SK-N-SH treated with all-trans-retinoic acid at 6 μM for 48 hours (cell line): ENCODE data around the gene ULK4.

Experiments
- ATAC-seq: fragments of 200-7000 bp; cut with Tn5 transposase; 3 replicates; pipeline ENCODE4 v1.9.1; 2020; ENCODE audit warnings: mild to moderate bottlenecking, moderate library complexity
- ARNTL ChIP-seq: fragments of 450-650 bp; formaldehyde crosslinking; IDR thresholded peaks from 2 replicates; pipeline ENCODE4 v1.5.0; 2020; ENCODE audit warnings: low read depth, mild to moderate bottlenecking, moderate library complexity, borderline replicate concordance
- BACH2 ChIP-seq: fragments of 250-450 bp; sonication (Bioruptor Pico); IDR thresholded peaks from 2 replicates; pipeline ENCODE4 v1.9.0; 2021; ENCODE audit warnings: mild to moderate bottlenecking, borderline replicate concordance
- CREB5 ChIP-seq: fragments of 250-450 bp; sonication (Bioruptor Pico); IDR thresholded peaks from 2 replicates; pipeline ENCODE4 v1.5.1; 2020; ENCODE audit warnings: low read depth, mild to moderate bottlenecking, moderate library complexity
- CSDC2 ChIP-seq: fragments of 250-450 bp; sonication (Bioruptor Pico); IDR thresholded peaks from 2 replicates; pipeline ENCODE4 v1.5.0; 2020; ENCODE audit warnings: mild to moderate bottlenecking, moderate library complexity
- CSRNP3 ChIP-seq: fragments of 250-450 bp; sonication (Bioruptor Pico); IDR thresholded peaks from 2 replicates; pipeline ENCODE4 v1.5.1; 2021; ENCODE audit warnings: mild to moderate bottlenecking, moderate library complexity
- GLIS3 ChIP-seq: fragments of 250-450 bp; sonication (Bioruptor Pico); IDR thresholded peaks from 2 replicates; pipeline ENCODE4 v1.5.0; 2020; ENCODE audit warnings: mild to moderate bottlenecking, moderate library complexity
- ISL1 ChIP-seq: fragments of 250-450 bp; sonication (Bioruptor Pico); IDR thresholded peaks from 2 replicates; pipeline ENCODE4 v2.1.2; 2022; ENCODE audit warnings: mild to moderate bottlenecking, moderate library complexity
- OSR1 ChIP-seq: fragments of 250-450 bp; sonication (Bioruptor Pico); IDR thresholded peaks from 2 replicates; pipeline ENCODE4 v1.8.0; 2022; ENCODE audit warnings: moderate library complexity, mild to moderate bottlenecking, inconsistent platforms
- PATZ1 ChIP-seq: fragments of 250-450 bp; sonication (Bioruptor Pico); IDR thresholded peaks from 2 replicates; pipeline ENCODE4 v1.8.0; 2020; ENCODE audit warnings: mild to moderate bottlenecking, moderate library complexity, borderline replicate concordance
- POU6F1 ChIP-seq: fragments of 250-450 bp; sonication (Bioruptor Pico); IDR thresholded peaks from 2 replicates; pipeline ENCODE4 v1.8.0; 2021; ENCODE audit warnings: low read depth, mild to moderate bottlenecking, moderate library complexity, borderline replicate concordance
- PPARA ChIP-seq: fragments of 250-450 bp; sonication (Bioruptor Pico); IDR thresholded peaks from 2 replicates; pipeline ENCODE4 v1.5.0; 2020; ENCODE audit warnings: mild to moderate bottlenecking, borderline replicate concordance
- RARB ChIP-seq: fragments of 250-450 bp; sonication (Bioruptor Pico); IDR thresholded peaks from 2 replicates; pipeline ENCODE4 v1.8.0; 2021; ENCODE audit warnings: mild to moderate bottlenecking, moderate library complexity
- TCF4 ChIP-seq: fragments of 250-450 bp; sonication (Bioruptor Pico); IDR thresholded peaks from 2 replicates; pipeline ENCODE4 v1.8.0; 2021; ENCODE audit warnings: mild to moderate bottlenecking, moderate library complexity, borderline replicate concordance
- TOX ChIP-seq: fragments of 250-450 bp; sonication (Bioruptor Pico); IDR thresholded peaks from 2 replicates; pipeline ENCODE4 v1.8.0; 2021; ENCODE audit warnings: mild to moderate bottlenecking, moderate library complexity, borderline replicate concordance
- ZC3H10 ChIP-seq: fragments of 250-450 bp; sonication (Bioruptor Pico); IDR thresholded peaks from 2 replicates; pipeline ENCODE4 v1.5.1; 2021; ENCODE audit warnings: mild to moderate bottlenecking, moderate library complexity
- ZFP3 ChIP-seq: fragments of 250-450 bp; sonication (Bioruptor Pico); IDR thresholded peaks from 2 replicates; pipeline ENCODE4 v1.5.0; 2020; ENCODE audit warnings: mild to moderate bottlenecking, moderate library complexity
- ZFP30 ChIP-seq: fragments of 450-650 bp; formaldehyde crosslinking; IDR thresholded peaks from 2 replicates; pipeline ENCODE4 v1.5.0; 2022; ENCODE audit warnings: mild to moderate bottlenecking, moderate library complexity
- ZNF565 ChIP-seq: fragments of 450-650 bp; formaldehyde crosslinking; conservative IDR thresholded peaks from 2 replicates; pipeline ENCODE4 v1.5.0; 2020; ENCODE audit warnings: low read depth, mild to moderate bottlenecking, moderate library complexity
- ZNF70 ChIP-seq: fragments of 450-650 bp; formaldehyde crosslinking; IDR thresholded peaks from 2 replicates; pipeline ENCODE4 v1.5.0; 2020; ENCODE audit warnings: mild to moderate bottlenecking, moderate library complexity
- ZNF8 ChIP-seq: fragments of 450-650 bp; formaldehyde crosslinking; IDR thresholded peaks from 2 replicates; pipeline ENCODE4 v1.5.0; 2020; ENCODE audit warnings: mild to moderate bottlenecking, moderate library complexity

ULK4 gene

GRCh38 chr3:41956574-41956973, 5.3 kb downstream of the ULK4 start:
- TF ChIP-seq ZC3H10 (CRISPR knock-in tag) (no peak), ISL1 (CRISPR knock-in tag) (no peak), GLIS3 (CRISPR knock-in tag) (no peak), ZFP30 (CRISPR knock-in tag) (no peak), TOX (CRISPR knock-in tag) (no peak), POU6F1 (CRISPR knock-in tag) (no peak), OSR1 (CRISPR knock-in tag) (no peak), PPARA (CRISPR knock-in tag) (no peak), PATZ1 (CRISPR knock-in tag) (no peak), TCF4 (CRISPR knock-in tag) (no peak), ZNF70 (CRISPR knock-in tag) (no peak)
- TF ChIP-seq, all 23 proteins: peak for 0
- ATAC-seq: no peak

- no peak for ATAC-seq
- no peak for TF ChIP-seq PATZ1 (CRISPR knock-in tag)
- no peak for TF ChIP-seq GLIS3 (CRISPR knock-in tag)
- TF ChIP-seq, all 23 proteins: peak for 0
Observed at GRCh38 chr3:41955192-41955591, 6.7 kb downstream of the ULK4 start.

- ATAC-seq: no peak
- TF ChIP-seq PATZ1 (CRISPR knock-in tag) (no peak), ZNF8 (CRISPR knock-in tag) (no peak), ARNTL (CRISPR knock-in tag) (no peak), ZNF70 (CRISPR knock-in tag) (no peak), ZFP30 (CRISPR knock-in tag) (no peak), RARB (no peak), PPARA (CRISPR knock-in tag) (no peak), CSDC2 (no peak), TCF4 (CRISPR knock-in tag) (no peak)
- TF ChIP-seq, all 23 proteins: peak for 0
Observed at GRCh38 chr3:41943311-41943843, 18.5 kb downstream of the ULK4 start.

- ATAC-seq: no peak
- TF ChIP-seq PPARA (CRISPR knock-in tag) (no peak), CREB5 (CRISPR knock-in tag) (no peak), BACH2 (CRISPR knock-in tag) (no peak), ZC3H10 (CRISPR knock-in tag) (no peak)
Observed at GRCh38 chr3:41940393-41940792, 21.5 kb downstream of the ULK4 start.

GRCh38 chr3:41936384-41936783, 25.5 kb downstream of the ULK4 start:
- no peak for ATAC-seq
- TF ChIP-seq ZFP3 (CRISPR knock-in tag) (no peak), ISL1 (CRISPR knock-in tag) (no peak), CSRNP3 (no peak), ZNF8 (CRISPR knock-in tag) (no peak), BACH2 (CRISPR knock-in tag) (no peak), OSR1 (CRISPR knock-in tag) (no peak), ZNF70 (CRISPR knock-in tag) (no peak), PPARA (CRISPR knock-in tag) (no peak), GLIS3 (CRISPR knock-in tag) (no peak), ARNTL (CRISPR knock-in tag) (no peak), TCF4 (CRISPR knock-in tag) (no peak), CSDC2 (no peak), ZC3H10 (CRISPR knock-in tag) (no peak), ZNF565 (CRISPR knock-in tag) (no peak), POU6F1 (CRISPR knock-in tag) (no peak), RARB (no peak)
